Measurements from ENCODE around the gene IGFBP3. TPM values are rescaled to one million over a fixed set of nuclear protein-coding genes. Genes with fewer than 3 reads are reported as not detected.

The IGFBP3 gene
- total and polyA plus RNA-seq, 2 experiments from 2014 or later: 11.2 to 11.3 TPM

- H3K79me2 ChIP-seq (replicated peaks; ENCODE audit: insufficient read depth): no peaks in the 10 kb centered on the region
- H3K4me3 ChIP-seq: no peak overlapping the region
- no peaks in the 10 kb centered on the region for H3K36me3 Mint-ChIP-seq (ENCODE audit: low read depth)
- DNase-seq (ENCODE audit: low spot score) (no peak), ATAC-seq (no peak)
- H4K20me1 ChIP-seq (replicated peaks; ENCODE audit: insufficient read depth): no peaks in the 10 kb centered on the region
- H3K9me2 ChIP-seq (ENCODE audit: insufficient read depth): no peaks in the 10 kb centered on the region
- H3K27me3 Mint-ChIP-seq (ENCODE audit: insufficient read depth, low read depth, poor library complexity): no peaks in the 10 kb centered on the region
- H3K4me2 ChIP-seq: no peak overlapping the region
- H3K36me3 ChIP-seq (ENCODE audit: insufficient read depth): no peaks in the 10 kb centered on the region
- H3K4me3 Mint-ChIP-seq: no peak overlapping the region
- no peak overlapping the region for H3K27ac Mint-ChIP-seq
- H3K27ac ChIP-seq (ENCODE audit: low read depth): no peak overlapping the region
- H3F3A ChIP-seq (replicated peaks; ENCODE audit: low read depth): no peaks in the 10 kb centered on the region
- H3K4me1 Mint-ChIP-seq: no peaks in the 10 kb centered on the region
- no peak for TF ChIP-seq POLR2AphosphoS5 (IDR thresholded peaks at IDR 0.05; ENCODE audit: low read depth)
- no peak for TF ChIP-seq CREB1 (CRISPR knock-in tag; IDR thresholded peaks at IDR 0.05; ENCODE audit: low read depth)
- no peak for TF ChIP-seq ZNF331 (CRISPR knock-in tag; IDR thresholded peaks at IDR 0.05; ENCODE audit: low read depth)
- TF ChIP-seq EZH2phosphoT487 (IDR thresholded peaks at IDR 0.05; ENCODE audit: unreplicated experiment): no peak
- TF ChIP-seq ETS1 (IDR thresholded peaks at IDR 0.05): no peak
- TF ChIP-seq ZNF462 (CRISPR knock-in tag; IDR thresholded peaks at IDR 0.05): no peak
- TF ChIP-seq STAT1 (IDR thresholded peaks at IDR 0.05; ENCODE audit: unreplicated experiment): no peak
- no peak for TF ChIP-seq CTCF (conservative IDR thresholded peaks at IDR 0.05; ENCODE audit: low read depth in 2 of 2)
- TF ChIP-seq REST (IDR thresholded peaks at IDR 0.05; ENCODE audit: unreplicated experiment): no peak
- no peak for TF ChIP-seq NANOG (IDR thresholded peaks at IDR 0.05; ENCODE audit: borderline replicate concordance)
- no peak for TF ChIP-seq ZNF114 (CRISPR knock-in tag; IDR thresholded peaks at IDR 0.05)
- no peak for TF ChIP-seq JUNB (IDR thresholded peaks at IDR 0.05; ENCODE audit: unreplicated experiment)
- TF ChIP-seq EZH2 (IDR thresholded peaks at IDR 0.05; ENCODE audit: low read depth, unreplicated experiment): no peak
- H3K27me3 ChIP-seq (ENCODE audit: insufficient read depth): no peaks in the 10 kb centered on the region
- no peak overlapping the region for H2AFZ ChIP-seq
- peaks cover 3% of the 10 kb centered on the region; the same call in 2 of the 3 replicates for H3K9me3 Mint-ChIP-seq
- no peaks in the 10 kb centered on the region for H3K4me1 ChIP-seq (ENCODE audit: insufficient read depth)
Measured at GRCh38 chr7:45901566-45901965, 19.5 kb downstream of the IGFBP3 start.

Data from GM23338 (cell line).